ENCODE data around the gene UMPS. TPM values are rescaled to one million over a fixed set of nuclear protein-coding genes. Genes with fewer than 3 reads are reported as not detected.
A peak's percentile ranks its signal among the peaks of the same experiment; 100 is the strongest.

Gene UMPS
- polyA plus RNA-seq, 2 of the 4 experiments (the other 2 are of a cell fraction): 53.0 to 64.4 TPM

DNA sequence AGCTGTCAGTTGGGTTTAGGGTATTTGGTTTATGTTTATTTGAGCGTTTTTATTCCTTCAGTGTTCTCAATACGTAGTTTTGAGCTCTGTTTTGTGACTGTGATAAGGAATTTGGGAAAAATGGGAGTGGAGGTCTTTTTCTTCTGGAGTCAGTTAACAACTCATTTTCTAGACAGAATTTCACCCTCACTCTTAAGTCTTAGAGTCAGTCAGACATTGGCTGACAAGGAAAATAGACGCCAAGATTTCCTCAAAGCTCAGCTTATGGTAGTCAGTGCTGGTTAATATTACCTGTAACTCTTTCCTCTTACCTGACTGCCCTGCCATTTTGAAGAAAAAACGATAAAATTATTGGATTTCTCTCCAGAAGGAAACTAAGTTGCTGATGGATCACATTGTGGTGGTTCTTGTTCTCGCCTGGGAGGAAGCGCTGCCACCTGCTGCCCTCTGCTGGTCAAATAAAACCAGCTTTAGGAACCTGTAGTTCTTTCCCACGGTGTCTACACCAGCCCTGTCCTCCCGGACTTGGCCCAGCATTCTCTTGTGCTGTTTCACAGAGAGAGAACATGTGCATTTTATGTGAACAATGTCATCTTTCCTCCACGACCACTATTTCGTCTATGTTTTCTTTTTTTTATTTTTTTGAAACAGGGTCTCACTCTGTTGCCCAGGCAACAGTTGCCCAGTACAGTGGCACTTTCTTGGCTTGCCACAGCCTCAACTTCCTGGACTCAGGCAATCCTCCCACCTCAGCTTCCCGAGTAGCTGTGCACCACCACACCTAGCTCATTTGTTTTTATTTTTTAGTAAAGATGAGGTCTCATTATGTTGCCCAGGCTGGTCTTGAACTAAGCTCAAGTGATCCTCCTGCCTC lies 41.4 kb upstream of the UMPS start:
- Histone ChIP-seq H3K9me3 (no peaks in the 10 kb centered on the region), H3K4me1 (no peaks in the 10 kb centered on the region), H3K27ac (no peak overlapping the region), H3K4me3 (no peak overlapping the region), H3K4me2 (peak overlapping the region; percentile 52; the same call in 2 of the 3 replicates)
- TF ChIP-seq SMC3 (IDR thresholded peaks at IDR 0.05): peak; percentile 97
- peak; percentile 94 for TF ChIP-seq RAD21 (conservative IDR thresholded peaks at IDR 0.05 in 1 of 2, IDR thresholded peaks at IDR 0.05 in 1 of 2)
- TF ChIP-seq, protein P1, sequence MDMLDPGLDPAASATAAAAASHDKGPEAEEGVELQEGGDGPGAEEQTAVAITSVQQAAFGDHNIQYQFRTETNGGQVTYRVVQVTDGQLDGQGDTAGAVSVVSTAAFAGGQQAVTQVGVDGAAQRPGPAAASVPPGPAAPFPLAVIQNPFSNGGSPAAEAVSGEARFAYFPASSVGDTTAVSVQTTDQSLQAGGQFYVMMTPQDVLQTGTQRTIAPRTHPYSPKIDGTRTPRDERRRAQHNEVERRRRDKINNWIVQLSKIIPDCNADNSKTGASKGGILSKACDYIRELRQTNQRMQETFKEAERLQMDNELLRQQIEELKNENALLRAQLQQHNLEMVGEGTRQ (IDR thresholded peaks at IDR 0.05): no peak
- no peak for TF ChIP-seq NR3C1 (IDR thresholded peaks at IDR 0.05)
- TF ChIP-seq, protein P2, sequence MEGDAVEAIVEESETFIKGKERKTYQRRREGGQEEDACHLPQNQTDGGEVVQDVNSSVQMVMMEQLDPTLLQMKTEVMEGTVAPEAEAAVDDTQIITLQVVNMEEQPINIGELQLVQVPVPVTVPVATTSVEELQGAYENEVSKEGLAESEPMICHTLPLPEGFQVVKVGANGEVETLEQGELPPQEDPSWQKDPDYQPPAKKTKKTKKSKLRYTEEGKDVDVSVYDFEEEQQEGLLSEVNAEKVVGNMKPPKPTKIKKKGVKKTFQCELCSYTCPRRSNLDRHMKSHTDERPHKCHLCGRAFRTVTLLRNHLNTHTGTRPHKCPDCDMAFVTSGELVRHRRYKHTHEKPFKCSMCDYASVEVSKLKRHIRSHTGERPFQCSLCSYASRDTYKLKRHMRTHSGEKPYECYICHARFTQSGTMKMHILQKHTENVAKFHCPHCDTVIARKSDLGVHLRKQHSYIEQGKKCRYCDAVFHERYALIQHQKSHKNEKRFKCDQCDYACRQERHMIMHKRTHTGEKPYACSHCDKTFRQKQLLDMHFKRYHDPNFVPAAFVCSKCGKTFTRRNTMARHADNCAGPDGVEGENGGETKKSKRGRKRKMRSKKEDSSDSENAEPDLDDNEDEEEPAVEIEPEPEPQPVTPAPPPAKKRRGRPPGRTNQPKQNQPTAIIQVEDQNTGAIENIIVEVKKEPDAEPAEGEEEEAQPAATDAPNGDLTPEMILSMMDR (IDR thresholded peaks at IDR 0.05): peak; percentile 96
- TF ChIP-seq MAFK (IDR thresholded peaks at IDR 0.05; ENCODE audit: partially characterized antibody): peak; percentile 40
- ChIA-PET CTCF (interaction anchor here (0.6 to 13.0 kb wide), 57 partner anchors 8 to 881 kb away, joined by 3 to 348 read pairs (median 5); partner anchors contain the start of gene MUC13), POLR2A (interaction anchor here (0.8 kb wide), 1 partner anchor 41 kb away, joined by 3 read pairs; the partner anchor contains the start of gene UMPS)
- FAIRE-seq (no peak), DNase-seq (ENCODE audit: low read depth in 1 of 2, low spot score in 1 of 2) (peak; percentile 82 to 93), ATAC-seq (peak; percentile 98 to 99)
- WGBS (ENCODE audit: missing lambda C conversion rate): 11% methylated on average over 11 of the region's 11 CpGs

DNA sequence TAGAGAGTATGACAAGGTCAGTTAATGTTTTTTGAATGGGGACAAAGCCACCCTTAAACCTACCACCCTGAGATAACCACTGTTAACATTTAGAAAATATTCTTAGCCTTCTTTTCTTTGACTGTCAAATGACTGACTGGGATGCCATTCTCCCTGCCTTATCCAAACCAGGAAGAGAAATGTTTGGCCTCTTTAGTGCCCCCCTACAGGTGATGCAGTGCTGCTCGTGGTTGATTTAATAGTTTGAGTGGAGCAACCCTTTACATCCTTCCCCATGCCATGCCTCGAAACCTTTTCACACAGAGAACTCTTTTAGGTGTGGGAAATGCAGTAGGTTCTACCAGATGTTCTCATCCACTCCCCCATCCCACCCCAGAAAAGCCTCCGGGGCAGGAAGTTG lies 38.7 kb upstream of the UMPS start:
- POLR2A ChIA-PET: no interaction called here
- Histone ChIP-seq H3K4me2 (no peak overlapping the region), H3K4me3 (no peak overlapping the region), H3K4me1 (no peaks in the 10 kb centered on the region), H3K9me3 (no peaks in the 10 kb centered on the region), H3K27ac (no peak overlapping the region)
- ATAC-seq: no peak
- no peak for FAIRE-seq
- DNase-seq (ENCODE audit: low read depth in 1 of 2, low spot score in 1 of 2): no peak
- no peak for TF ChIP-seq EHMT2 (IDR thresholded peaks at IDR 0.05; ENCODE audit: low read depth)
- TF ChIP-seq ZSCAN20 (CRISPR knock-in tag; IDR thresholded peaks at IDR 0.05): no peak
- no peak for TF ChIP-seq SMC3 (IDR thresholded peaks at IDR 0.05)
- no peak for TF ChIP-seq RNF2 (IDR thresholded peaks at IDR 0.05; ENCODE audit: borderline replicate concordance, low read depth)
- TF ChIP-seq, protein P3, sequence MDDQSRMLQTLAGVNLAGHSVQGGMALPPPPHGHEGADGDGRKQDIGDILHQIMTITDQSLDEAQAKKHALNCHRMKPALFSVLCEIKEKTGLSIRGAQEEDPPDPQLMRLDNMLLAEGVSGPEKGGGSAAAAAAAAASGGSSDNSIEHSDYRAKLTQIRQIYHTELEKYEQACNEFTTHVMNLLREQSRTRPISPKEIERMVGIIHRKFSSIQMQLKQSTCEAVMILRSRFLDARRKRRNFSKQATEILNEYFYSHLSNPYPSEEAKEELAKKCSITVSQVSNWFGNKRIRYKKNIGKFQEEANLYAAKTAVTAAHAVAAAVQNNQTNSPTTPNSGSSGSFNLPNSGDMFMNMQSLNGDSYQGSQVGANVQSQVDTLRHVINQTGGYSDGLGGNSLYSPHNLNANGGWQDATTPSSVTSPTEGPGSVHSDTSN (IDR thresholded peaks at IDR 0.05): no peak
- no peak for TF ChIP-seq ZFP36 (IDR thresholded peaks at IDR 0.05; ENCODE audit: borderline replicate concordance, partially characterized antibody)
- TF ChIP-seq FOSL2 (IDR thresholded peaks at IDR 0.05): no peak
- TF ChIP-seq FOSL2 (CRISPR knock-in tag; IDR thresholded peaks at IDR 0.05): no peak
- no peak for TF ChIP-seq CBX8 (IDR thresholded peaks at IDR 0.05)
- TF ChIP-seq HEYL (CRISPR knock-in tag; IDR thresholded peaks at IDR 0.05): no peak
- no peak for TF ChIP-seq FOSB (CRISPR knock-in tag; IDR thresholded peaks at IDR 0.05)
- no peak for TF ChIP-seq HOXB5 (CRISPR knock-in tag; IDR thresholded peaks at IDR 0.05)
- no peak for TF ChIP-seq JUN (IDR thresholded peaks at IDR 0.05)
- TF ChIP-seq RFX5 (IDR thresholded peaks at IDR 0.05): no peak
- no peak for TF ChIP-seq POLR2A (IDR thresholded peaks at IDR 0.05; ENCODE audit: low read length)
- TF ChIP-seq GATA3 (IDR thresholded peaks at IDR 0.05; ENCODE audit: borderline replicate concordance): no peak
- TF ChIP-seq PHF8 (IDR thresholded peaks at IDR 0.05; ENCODE audit: borderline replicate concordance, low read depth): no peak
- TF ChIP-seq, protein P4, sequence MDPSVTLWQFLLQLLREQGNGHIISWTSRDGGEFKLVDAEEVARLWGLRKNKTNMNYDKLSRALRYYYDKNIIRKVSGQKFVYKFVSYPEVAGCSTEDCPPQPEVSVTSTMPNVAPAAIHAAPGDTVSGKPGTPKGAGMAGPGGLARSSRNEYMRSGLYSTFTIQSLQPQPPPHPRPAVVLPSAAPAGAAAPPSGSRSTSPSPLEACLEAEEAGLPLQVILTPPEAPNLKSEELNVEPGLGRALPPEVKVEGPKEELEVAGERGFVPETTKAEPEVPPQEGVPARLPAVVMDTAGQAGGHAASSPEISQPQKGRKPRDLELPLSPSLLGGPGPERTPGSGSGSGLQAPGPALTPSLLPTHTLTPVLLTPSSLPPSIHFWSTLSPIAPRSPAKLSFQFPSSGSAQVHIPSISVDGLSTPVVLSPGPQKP (IDR thresholded peaks at IDR 0.05; ENCODE audit: low read depth, low read length): no peak
- WGBS (ENCODE audit: missing lambda C conversion rate): 26% methylated on average over 3 of the region's 3 CpGs
- CTCF ChIA-PET: interaction anchor here (13.0 kb wide), 1 partner anchor 128 kb away, joined by 348 read pairs; no protein-coding TSS in a partner anchor
